NCI-H1092 (cell line): ENCODE results near the gene SHANK2.

ENCODE experiments used
- DNase-seq: peaks from one replicate; lab custom pipeline; 2025; lab: John Stamatoyannopoulos, UW

SHANK2 gene

DNA sequence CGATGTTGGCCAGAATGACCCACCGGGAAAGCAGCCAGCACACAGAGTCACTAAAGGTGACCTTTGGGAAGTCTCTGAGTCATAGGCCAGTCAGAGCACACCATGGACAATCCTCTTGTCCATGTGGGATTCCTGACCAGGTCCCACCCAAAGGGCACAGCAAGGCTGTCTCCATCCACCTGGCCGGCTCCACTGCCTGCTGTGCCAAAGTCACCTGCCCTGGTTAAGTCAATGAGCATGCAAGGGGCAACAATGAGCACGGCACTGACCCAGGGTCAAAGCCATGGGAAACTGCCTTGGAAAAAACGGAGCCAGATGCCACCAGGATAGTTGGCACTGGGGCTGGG, 49.8 kb downstream of the SHANK2 start:
- no peak for DNase-seq
